H1 (cell line): Measurements from ENCODE around the gene HSPA4. TPM values are rescaled to one million over a fixed set of nuclear protein-coding genes. Genes with fewer than 3 reads are reported as not detected.

Source experiments
- POLR2AphosphoS5 ChIP-seq: IDR thresholded peaks from 2 replicates; pipeline ENCODE4 v1.6.1; 2011; ENCODE audit warnings: low read depth, low read length
- polyA plus RNA-seq, 7 experiments: library from polyadenylated mRNA; depleted of rRNA in 3 of 7; stranded (reverse) in 5 of 7; unstranded in 2 of 7; fragments of >200 nt in 5 of 7; fragments of 200-250 nt in 2 of 7; gene quantifications; 1 replicate in 5 of 7; 2 replicates in 1 of 7; 4 replicates in 1 of 7; pipeline versions ENCODE4 v1.2.1 to v1.2.3, GENCODE V29; 2011 to 2013; ENCODE audit warnings: missing spikeins in 2 of 7, mixed read lengths in 2 of 7
- total RNA-seq: library from RNA; stranded (reverse); fragmentation: NEBNext Ultra II Directional; extraction: Animal tissue kit (Norgen Biotek cat#: 25700); gene quantifications from 2 replicates; pipeline ENCODE4 v1.2.1, GENCODE V29; 2021

Gene HSPA4
- total and polyA plus RNA-seq, 2 of the 8 experiments (the other 6 are each of a cell fraction or from before 2014, with no cell fraction given) = 28.9 to 445 TPM

- TF ChIP-seq POLR2AphosphoS5 = no peak
- TF ChIP-seq, all 59 proteins: peak for 8
These were observed 733 bp downstream of the HSPA4 start (continued) for GRCh38 chr5:133052317-133053175.
